Heart left ventricle (tissue), 16 donors: ENCODE measurements around the gene PFKFB2. TPM values are rescaled to one million over a fixed set of nuclear protein-coding genes. Genes with fewer than 3 reads are reported as not detected.

Experiments
- ATAC-seq, 4 donors: fragments of 200-7000 bp; cut with Tn5 transposase; one replicate each; pipeline ENCODE4 v1.9.1; 2020 to 2022; ENCODE audit warnings: moderate library complexity in 4 of 4, mild to moderate bottlenecking in 3 of 4, moderate number of reproducible peaks in 1 of 4
- DNase-seq, 5 donors: peaks; one replicate each; pipeline ENCODE4 v3.0.0-alpha.2; 2020
- H3K27ac ChIP-seq, 12 donors: fragments of 200-600 bp; sonication (generic) in 4 of 12; one replicate each; pipeline versions ENCODE4 v1.5.0 to v1.8.0; 2016 to 2022; ENCODE audit warnings: mild to moderate bottlenecking in 2 of 12
- H3K27me3 ChIP-seq, 9 donors: fragments of 200-600 bp; sonication (generic) in 2 of 9; one replicate each; pipeline versions ENCODE4 v1.5.1 to v1.8.0; 2016 to 2022; ENCODE audit warnings: mild to moderate bottlenecking in 3 of 9
- H3K36me3 ChIP-seq, 9 donors: fragments of 200-600 bp; sonication (generic) in 2 of 9; one replicate each; pipeline versions ENCODE4 v1.5.0 to v1.8.0; 2018 to 2022; ENCODE audit warnings: mild to moderate bottlenecking in 2 of 9
- H3K4me1 ChIP-seq, 12 donors: fragments of 200-600 bp; sonication (generic) in 4 of 12; one replicate each; pipeline versions ENCODE4 v1.5.0 to v1.8.0; 2016 to 2022; ENCODE audit warnings: mild to moderate bottlenecking in 3 of 12
- H3K4me3 ChIP-seq, 12 donors: fragments of 200-600 bp; sonication (generic) in 4 of 12; one replicate each; pipeline versions ENCODE4 v1.5.0 to v1.8.0; 2017 to 2022; ENCODE audit warnings: mild to moderate bottlenecking in 9 of 12, moderate library complexity in 4 of 12
- H3K9me3 ChIP-seq, 12 donors: fragments of 200-600 bp; sonication (generic) in 4 of 12; one replicate each; pipeline versions ENCODE4 v1.5.0 to v1.8.0; 2016 to 2022; ENCODE audit warnings: mild to moderate bottlenecking in 1 of 12
- POLR2A ChIP-seq, 2 donors: fragments of 450-650 bp; IDR thresholded peaks; one replicate each; pipeline ENCODE4 v1.6.1; 2017; ENCODE audit warnings: antibody characterized with exemption in 2 of 2, mild to moderate bottlenecking in 2 of 2, moderate library complexity in 2 of 2
- WGBS, 4 donors: extraction: QIAGEN DNeasy Blood & Tissue Kit in 2 of 4; methylation state at CpG; one replicate each; pipeline versions ENCODE4 v1.1.5 to v1.1.7; 2013 to 2018; 5-methylcytosine and 5-hydroxymethylcytosine counted together
- intact Hi-C, 10 donors: fragments of 100-400 bp; cut with DNase I; formaldehyde crosslinking; loops; one replicate each; pipeline versions ENCODE4 v1.11.1 to v1.14.2; 2022
- polyA plus RNA-seq, 2 donors: library from polyadenylated mRNA; stranded (reverse); fragments of 200-250 nt; gene quantifications; one replicate each; pipeline ENCODE4 v1.2.3, GENCODE V29; 2013
- total RNA-seq, 9 donors: library from RNA; depleted of rRNA in 2 of 9; stranded (reverse); fragments of >200 nt in 2 of 9; fragmentation: NEBNext Ultra II Directional in 3 of 9; extraction: Animal tissue kit (Norgen Biotek cat#: 25700) in 3 of 9; gene quantifications; one replicate each; pipeline versions ENCODE4 v1.1.0 to v1.2.4, GENCODE V29; 2016 to 2023
- TF ChIP-seq, protein P1 (sequence below), 12 donors: fragments of 200-600 bp; sonication (generic) in 4 of 12; IDR thresholded peaks; one replicate each; pipeline versions ENCODE4 v1.5.0 to v1.8.0; 2018 to 2022; ENCODE audit warnings: antibody characterized with exemption in 12 of 12, mild to moderate bottlenecking in 5 of 12
- donor health status: ischemic (EF 13 %, LVEDD 7.1; RV severe dilation, severe dysfunction).
- donor health status: healthy with polysubstance abuse.
- donor health status: DM: no; HTN: yes; CAD: no.
- donor health status: DM: no; HTN: no; CAD: no.
- donor health status: ischemic (EF 25% LVEDD 6.9; RV normal size, moderate dysfunction).
- donor health status: ischemic (EF 25% LVEDD 5.7; RV mildly dilated, moderate dysfunction).
- donor health status: healthy.
- donor health status: DM: yes; HTN: yes; CAD: no.
- donor health status: ischemic (EF 35%, LVEDD 5.7; RV mildly dilated, moderate dysfunction).
- donor health status: nonischemic (EF 11% LVEDD 7.7; RV severe dilation, severe dysfunction).
- donor health status: DM: yes; HTN: yes; CAD: no.
- donor health status: PGD.
- donor health status: ischemic (EF 29% LVEDD 5.4; RV normal size, mild dysfunction).
- donor health status: nonischemic (EF 23%, LVEDD 6.1; RV moderate dilation, normal function).

The PFKFB2 gene
- total and polyA plus RNA-seq, 11 donors = 16.0 to 130 (median 58.7) TPM

DNA sequence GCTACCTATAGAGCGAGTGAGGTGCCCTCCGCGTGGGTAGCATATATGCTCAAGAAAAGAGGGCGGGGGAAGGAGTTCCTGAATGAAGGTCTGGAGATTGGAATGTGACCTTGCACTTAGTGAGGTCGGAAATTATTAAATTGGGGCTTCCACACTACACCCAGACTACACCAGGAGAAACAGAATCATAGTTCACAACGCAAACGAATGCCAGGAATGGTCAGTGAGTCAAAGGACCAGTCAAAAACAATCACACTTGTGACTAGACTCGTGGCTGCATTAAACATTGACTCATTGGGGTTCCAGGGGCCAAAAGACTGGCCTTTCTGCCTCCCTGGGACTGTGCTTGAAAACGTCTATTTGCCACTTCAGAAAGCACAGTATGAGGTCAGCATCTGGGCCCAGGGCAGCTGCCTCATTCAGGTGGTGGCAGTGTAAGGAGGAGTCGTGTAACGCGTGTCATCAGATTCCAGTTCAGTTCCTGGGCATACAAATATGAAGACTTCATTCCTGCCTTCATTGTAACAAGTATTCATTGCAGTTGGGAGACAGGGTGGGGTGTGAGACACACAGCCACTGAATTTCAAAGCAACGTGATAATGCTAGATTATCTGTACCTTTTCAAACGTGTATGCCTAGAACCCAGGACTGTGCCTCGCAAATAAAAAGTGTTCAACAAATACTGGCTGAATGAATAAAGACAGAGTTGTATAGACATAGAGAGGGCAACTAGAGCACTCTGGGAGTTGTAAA, 1.7 kb upstream of the PFKFB2 start, which contains the start of gene YOD1:
TSS of gene YOD1 (minus strand) at position 18 of the 753 bp plus-strand sequence. CDS start 178 bp downstream, outside the sequence.
- ATAC-seq = no peak
- peaks cover 3 to 80% (median 49%) of the 10 kb centered on the region in 12 donors for H3K4me1 ChIP-seq

DNA sequence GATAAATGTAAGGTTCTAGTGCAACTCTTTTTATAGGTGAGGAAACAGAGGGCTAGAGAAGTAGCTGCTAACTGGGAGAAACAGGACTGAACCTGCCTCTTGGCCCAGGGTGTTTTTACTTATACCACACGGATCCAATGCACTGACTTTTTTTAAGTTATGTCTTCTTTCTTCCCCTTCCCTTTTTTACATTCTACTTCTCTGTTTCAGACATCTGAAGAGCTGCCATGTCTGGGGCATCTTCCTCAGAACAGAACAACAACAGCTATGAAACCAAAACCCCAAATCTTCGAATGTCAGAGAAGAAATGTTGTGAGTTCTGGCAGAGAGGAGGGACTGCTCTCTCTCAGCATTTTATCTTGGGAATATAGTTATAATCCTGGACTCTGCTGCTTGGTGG, 1.4 kb downstream of the PFKFB2 start:
- TF ChIP-seq, protein P1, sequence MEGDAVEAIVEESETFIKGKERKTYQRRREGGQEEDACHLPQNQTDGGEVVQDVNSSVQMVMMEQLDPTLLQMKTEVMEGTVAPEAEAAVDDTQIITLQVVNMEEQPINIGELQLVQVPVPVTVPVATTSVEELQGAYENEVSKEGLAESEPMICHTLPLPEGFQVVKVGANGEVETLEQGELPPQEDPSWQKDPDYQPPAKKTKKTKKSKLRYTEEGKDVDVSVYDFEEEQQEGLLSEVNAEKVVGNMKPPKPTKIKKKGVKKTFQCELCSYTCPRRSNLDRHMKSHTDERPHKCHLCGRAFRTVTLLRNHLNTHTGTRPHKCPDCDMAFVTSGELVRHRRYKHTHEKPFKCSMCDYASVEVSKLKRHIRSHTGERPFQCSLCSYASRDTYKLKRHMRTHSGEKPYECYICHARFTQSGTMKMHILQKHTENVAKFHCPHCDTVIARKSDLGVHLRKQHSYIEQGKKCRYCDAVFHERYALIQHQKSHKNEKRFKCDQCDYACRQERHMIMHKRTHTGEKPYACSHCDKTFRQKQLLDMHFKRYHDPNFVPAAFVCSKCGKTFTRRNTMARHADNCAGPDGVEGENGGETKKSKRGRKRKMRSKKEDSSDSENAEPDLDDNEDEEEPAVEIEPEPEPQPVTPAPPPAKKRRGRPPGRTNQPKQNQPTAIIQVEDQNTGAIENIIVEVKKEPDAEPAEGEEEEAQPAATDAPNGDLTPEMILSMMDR (IDR thresholded peaks at IDR 0.05) = no peak
- TF ChIP-seq POLR2A (IDR thresholded peaks at IDR 0.05) = no peak
- DNase-seq (no peak), ATAC-seq (no peak)
- peaks cover 0 to 7% (median under 1%) of the 10 kb centered on the region in 9 donors for H3K36me3 ChIP-seq
- WGBS, 4 donors = 46 to 58% (median 51%) methylated on average over 2 of the region's 2 CpGs
- no peaks in the 10 kb centered on the region for H3K27me3 ChIP-seq
- H3K9me3 ChIP-seq = no peaks in the 10 kb centered on the region
- peak overlapping the region in 11 of 12 donors; percentile 78 to 97 (median 93) for H3K27ac ChIP-seq
- intact Hi-C loops = loop anchor here in 1 of 10 donors (10.0 kb wide), 1 partner anchor 260 kb away; no protein-coding TSS in a partner anchor
- peak overlapping the region in 7 of 12 donors; percentile 8 to 81 (median 61) for H3K4me3 ChIP-seq
- H3K4me1 ChIP-seq = peaks cover 0 to 81% (median 34%) of the 10 kb centered on the region in 12 donors

More for the DNA sequence above, 1.7 kb upstream of the PFKFB2 start, which contains the start of gene YOD1:
- Histone ChIP-seq H3K36me3 (peaks cover 0 to 32% (median 17%) of the 10 kb centered on the region in 9 donors), H3K4me3 (peak within 1 kb of the TSS; percentile 74 to 99 (median 90)), H3K27ac (peak within 1 kb of the TSS; percentile 55 to 97 (median 92)), H3K27me3 (no peaks in the 10 kb centered on the region), H3K9me3 (no peaks in the 10 kb centered on the region)
- WGBS, 4 donors = 44 to 62% (median 51%) methylated on average over 15 of the region's 15 CpGs
- TF ChIP-seq, protein P1 (IDR thresholded peaks at IDR 0.05) = no peak
- TF ChIP-seq POLR2A (IDR thresholded peaks at IDR 0.05) = no peak
- DNase-seq = no peak
- intact Hi-C loops = loop anchor here in 4 of 10 donors (2.0 to 10.0 kb wide), 2 partner anchors 25 to 263 kb away; no protein-coding TSS in a partner anchor

DNA sequence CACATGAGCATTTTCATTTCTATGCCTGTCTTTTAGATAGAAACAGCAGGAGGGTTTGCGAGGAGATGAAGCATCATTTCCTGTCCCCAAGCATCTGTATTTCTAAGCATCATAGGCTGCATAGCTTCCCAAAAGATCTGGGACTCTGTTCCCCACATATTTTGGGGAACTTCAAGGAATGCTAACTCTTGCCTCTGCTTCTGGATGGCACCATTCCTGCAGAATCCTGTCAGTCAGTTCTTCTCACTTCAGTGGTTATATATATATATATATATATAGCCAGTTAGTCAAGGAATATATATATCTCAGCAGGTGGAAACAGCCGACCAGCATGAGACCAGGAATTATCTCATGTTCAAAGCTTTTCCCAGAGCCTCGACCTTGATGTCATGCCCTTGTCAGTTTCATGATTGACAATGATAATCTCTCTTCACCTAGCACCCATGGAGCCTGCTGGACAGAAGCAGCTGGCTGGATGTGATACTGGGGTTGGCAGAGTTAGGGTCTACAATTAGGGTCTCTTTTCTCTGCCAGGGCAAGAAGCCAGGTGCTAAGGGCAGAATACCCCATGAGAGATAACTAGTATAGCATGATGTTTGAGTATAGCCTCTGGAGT, 2.4 kb downstream of the PFKFB2 start:
- no peak for TF ChIP-seq POLR2A (IDR thresholded peaks at IDR 0.05)
- TF ChIP-seq, protein P1 (IDR thresholded peaks at IDR 0.05) = no peak
- H3K27me3 ChIP-seq = no peaks in the 10 kb centered on the region
- peaks cover 0 to 87% (median 36%) of the 10 kb centered on the region in 12 donors for H3K4me1 ChIP-seq
- intact Hi-C loops = loop anchor here in 1 of 10 donors (10.0 kb wide), 1 partner anchor 259 kb away; no protein-coding TSS in a partner anchor
- 36 to 48% (median 41%) methylated on average over 3 of the region's 3 CpGs for WGBS, 4 donors
- no peaks in the 10 kb centered on the region for H3K9me3 ChIP-seq
- H3K4me3 ChIP-seq = peak overlapping the region in 6 of 12 donors; percentile 15 to 81 (median 46)
- DNase-seq (no peak), ATAC-seq (no peak)
- H3K36me3 ChIP-seq = peaks cover 0 to 15% (median 5%) of the 10 kb centered on the region in 9 donors
- peak overlapping the region in 11 of 12 donors; percentile 78 to 97 (median 93) for H3K27ac ChIP-seq
